Gastrocnemius medialis (tissue), 4 donors: ENCODE measurements around the gene ERI2.

Experiments used
- CTCF ChIP-seq, 5 experiments: fragments of 450-650 bp in 3 of 5; fragments of 200-600 bp in 2 of 5; sonication (generic) in 2 of 5; IDR thresholded peaks in 4 of 5; conservative IDR thresholded peaks in 1 of 5; 1 replicate in 4 of 5; 2 replicates in 1 of 5; pipeline ENCODE4 v1.5.1; 2016 to 2019; ENCODE audit warnings: antibody characterized with exemption in 5 of 5, mild to moderate bottlenecking in 3 of 5, moderate library complexity in 3 of 5
- POLR2A ChIP-seq, 2 donors: fragments of 450-650 bp; IDR thresholded peaks; one replicate each; pipeline ENCODE4 v1.6.1; 2017; ENCODE audit warnings: antibody characterized with exemption in 2 of 2, mild to moderate bottlenecking in 2 of 2, moderate library complexity in 2 of 2

- TF ChIP-seq CTCF (IDR thresholded peaks at IDR 0.05 in 4 of 5, conservative IDR thresholded peaks at IDR 0.05 in 1 of 5), result no peak
- TF ChIP-seq POLR2A (IDR thresholded peaks at IDR 0.05), result no peak
Measured at GRCh38 chr16:20846030-20846429, 39.8 kb upstream of the ERI2 start.
